Measurements from ENCODE around the gene HOXD8. TPM values are rescaled to one million over a fixed set of nuclear protein-coding genes. Genes with fewer than 3 reads are reported as not detected.

The HOXD8 gene
- total RNA-seq, 1 experiment from 2014 or later = 0.39 TPM

DNA sequence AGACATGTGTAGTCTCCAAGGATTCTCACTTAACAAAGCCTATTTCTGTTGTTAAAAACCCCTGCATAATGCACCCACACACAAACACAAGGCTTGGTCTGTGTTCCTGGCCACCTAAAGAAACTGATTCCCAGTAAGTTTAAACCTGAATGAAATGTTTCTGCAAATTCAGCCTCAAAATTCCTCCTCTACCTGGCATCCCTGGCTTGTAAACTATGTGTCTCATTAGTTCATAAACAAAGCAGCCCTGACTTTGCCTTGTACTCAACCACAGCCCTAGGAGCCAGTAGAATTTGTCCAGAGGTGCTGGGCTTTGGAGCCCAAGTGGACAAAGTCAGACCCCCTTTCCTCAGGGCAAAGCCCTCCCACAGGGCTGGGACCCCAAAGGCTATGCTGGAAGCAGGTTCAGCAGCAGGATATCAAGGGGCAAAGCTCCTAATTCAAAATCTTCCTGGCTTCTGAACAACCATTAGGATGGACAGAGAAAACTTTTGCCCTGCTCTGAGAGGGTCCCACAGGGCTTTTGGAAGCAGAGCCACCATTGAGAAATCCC is 39.6 kb upstream of the HOXD8 start:
- ChIA-PET POLR2A (ENCODE audit: unreplicated experiment) (no interaction called here), CTCF (no interaction called here)
- BruUV-seq (replicated peaks) = no TSS peak
- no peak overlapping the region for H3K27ac ChIP-seq
- DNase-seq = no peak
- no peaks in the 10 kb centered on the region for H3K4me1 ChIP-seq (replicated peaks; ENCODE audit: insufficient read depth)
- H3K4me2 ChIP-seq = no peak overlapping the region
- H2AFZ ChIP-seq = no peak overlapping the region
- H3K9me2 ChIP-seq (ENCODE audit: insufficient read depth) = no peaks in the 10 kb centered on the region
- intact Hi-C loops (cut with micrococcal nuclease; ENCODE audit: unreplicated experiment) = loop anchor here (10.0 kb wide), 1 partner anchor 1625 kb away; no protein-coding TSS in a partner anchor
- peaks cover 85% of the 10 kb centered on the region for H3K27me3 ChIP-seq (ENCODE audit: insufficient read depth, low read depth)
- H3K36me3 ChIP-seq (ENCODE audit: low read depth) = no peaks in the 10 kb centered on the region
- no peak overlapping the region for H3K4me3 ChIP-seq
- no peaks in the 10 kb centered on the region for H3F3A ChIP-seq (ENCODE audit: insufficient read depth, low read depth)
- H4K20me1 ChIP-seq (ENCODE audit: insufficient read depth) = no peaks in the 10 kb centered on the region
- TF ChIP-seq EZH2 (IDR thresholded peaks at IDR 0.05; ENCODE audit: low read depth) = no peak
- TF ChIP-seq, protein P1, sequence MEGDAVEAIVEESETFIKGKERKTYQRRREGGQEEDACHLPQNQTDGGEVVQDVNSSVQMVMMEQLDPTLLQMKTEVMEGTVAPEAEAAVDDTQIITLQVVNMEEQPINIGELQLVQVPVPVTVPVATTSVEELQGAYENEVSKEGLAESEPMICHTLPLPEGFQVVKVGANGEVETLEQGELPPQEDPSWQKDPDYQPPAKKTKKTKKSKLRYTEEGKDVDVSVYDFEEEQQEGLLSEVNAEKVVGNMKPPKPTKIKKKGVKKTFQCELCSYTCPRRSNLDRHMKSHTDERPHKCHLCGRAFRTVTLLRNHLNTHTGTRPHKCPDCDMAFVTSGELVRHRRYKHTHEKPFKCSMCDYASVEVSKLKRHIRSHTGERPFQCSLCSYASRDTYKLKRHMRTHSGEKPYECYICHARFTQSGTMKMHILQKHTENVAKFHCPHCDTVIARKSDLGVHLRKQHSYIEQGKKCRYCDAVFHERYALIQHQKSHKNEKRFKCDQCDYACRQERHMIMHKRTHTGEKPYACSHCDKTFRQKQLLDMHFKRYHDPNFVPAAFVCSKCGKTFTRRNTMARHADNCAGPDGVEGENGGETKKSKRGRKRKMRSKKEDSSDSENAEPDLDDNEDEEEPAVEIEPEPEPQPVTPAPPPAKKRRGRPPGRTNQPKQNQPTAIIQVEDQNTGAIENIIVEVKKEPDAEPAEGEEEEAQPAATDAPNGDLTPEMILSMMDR (conservative IDR thresholded peaks at IDR 0.05) = no peak
- no peaks in the 10 kb centered on the region for H3K9me3 ChIP-seq (ENCODE audit: insufficient read depth, low read depth)
- H3K79me2 ChIP-seq (ENCODE audit: low read depth) = no peaks in the 10 kb centered on the region

DNA sequence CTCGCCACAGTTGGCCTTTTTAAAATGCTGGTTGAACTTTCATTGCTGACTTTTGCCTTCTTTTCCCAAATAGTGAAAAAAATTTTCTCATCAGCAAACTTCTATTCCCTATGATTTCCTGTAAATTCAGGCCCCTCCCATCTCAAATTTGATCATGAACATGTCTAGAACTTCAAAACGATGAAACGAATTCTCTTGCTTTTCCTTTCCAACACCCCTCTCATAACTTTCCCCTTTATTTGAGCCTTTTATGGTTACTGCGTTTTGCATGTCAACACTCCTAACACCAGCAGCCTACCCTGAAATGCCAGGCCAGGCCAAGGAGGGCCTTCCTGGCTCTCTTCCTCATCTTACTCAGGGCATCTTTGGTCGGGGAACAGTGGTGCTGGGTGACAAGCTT is 38.6 kb upstream of the HOXD8 start:
- CTCF ChIA-PET = no interaction called here
- H3K4me2 ChIP-seq = no peak overlapping the region
- H3K9me2 ChIP-seq (ENCODE audit: insufficient read depth) = no peaks in the 10 kb centered on the region
- H3K9me3 ChIP-seq (ENCODE audit: insufficient read depth, low read depth) = no peaks in the 10 kb centered on the region
- no peak overlapping the region for H3K4me3 ChIP-seq
- POLR2A ChIA-PET (ENCODE audit: unreplicated experiment) = no interaction called here
- no peaks in the 10 kb centered on the region for H3K4me1 ChIP-seq (replicated peaks; ENCODE audit: insufficient read depth)
- H4K20me1 ChIP-seq (ENCODE audit: insufficient read depth) = no peaks in the 10 kb centered on the region
- no peak overlapping the region for H2AFZ ChIP-seq
- H3K27ac ChIP-seq = no peak overlapping the region
- H3F3A ChIP-seq (ENCODE audit: insufficient read depth, low read depth) = no peaks in the 10 kb centered on the region
- peaks cover 85% of the 10 kb centered on the region for H3K27me3 ChIP-seq (ENCODE audit: insufficient read depth, low read depth)
- no peaks in the 10 kb centered on the region for H3K79me2 ChIP-seq (ENCODE audit: low read depth)
- no peaks in the 10 kb centered on the region for H3K36me3 ChIP-seq (ENCODE audit: low read depth)
- TF ChIP-seq, protein P1 (conservative IDR thresholded peaks at IDR 0.05) = no peak
- TF ChIP-seq EZH2 (IDR thresholded peaks at IDR 0.05; ENCODE audit: low read depth) = no peak
- intact Hi-C loops (cut with micrococcal nuclease; ENCODE audit: unreplicated experiment) = loop anchor here (10.0 kb wide), 1 partner anchor 1626 kb away; no protein-coding TSS in a partner anchor
- no TSS peak for BruUV-seq (replicated peaks)
- DNase-seq = no peak

DNA sequence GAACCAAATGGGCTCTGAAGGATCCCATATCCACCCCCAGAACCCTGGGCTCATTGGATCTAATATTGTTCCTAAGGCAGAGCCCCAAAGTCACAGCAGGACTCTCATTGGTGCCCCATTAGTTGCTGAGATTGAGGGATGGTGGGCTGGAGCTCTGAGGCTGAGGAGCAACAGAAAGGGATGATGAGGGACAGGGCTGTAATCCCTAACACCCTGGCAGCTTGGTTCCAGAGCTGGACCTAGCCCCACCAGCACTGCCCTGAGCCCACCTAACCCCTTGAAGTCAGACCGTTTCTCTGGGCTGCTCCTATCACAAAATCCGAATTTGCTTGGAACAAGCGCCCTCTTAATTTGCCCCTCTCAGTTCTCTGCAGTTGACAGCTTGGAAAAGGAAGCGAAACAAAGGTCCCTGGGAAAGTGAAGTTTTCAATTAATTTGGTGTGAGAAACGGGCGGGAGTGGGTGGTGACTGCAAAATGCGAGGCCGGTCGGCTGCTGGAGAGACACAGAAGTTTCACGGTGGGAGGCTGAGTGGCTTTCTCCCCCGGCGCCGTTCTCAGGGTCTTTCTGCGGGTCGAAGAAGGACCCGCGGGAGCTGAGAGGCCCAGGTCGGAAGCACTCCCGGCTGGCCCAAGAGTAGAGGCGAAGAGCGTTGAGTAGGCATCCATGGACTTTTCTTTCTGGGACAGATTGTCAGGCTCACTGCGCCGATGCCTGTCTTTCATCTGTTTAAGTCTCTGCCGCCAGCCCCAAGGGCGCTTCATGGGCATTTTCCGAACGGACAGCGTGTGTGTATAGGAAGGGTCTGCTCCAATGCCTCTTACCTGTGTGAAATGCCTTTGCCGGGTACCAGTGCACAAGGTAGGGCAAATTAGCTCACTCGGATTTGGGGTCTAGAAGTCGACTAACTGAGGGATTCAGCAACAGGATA is 37.9 kb upstream of the HOXD8 start:
- Histone ChIP-seq H4K20me1 (ENCODE audit: insufficient read depth) (no peaks in the 10 kb centered on the region), H3K27ac (no peak overlapping the region), H3K79me2 (ENCODE audit: low read depth) (no peaks in the 10 kb centered on the region), H3K27me3 (ENCODE audit: insufficient read depth, low read depth) (peaks cover 84% of the 10 kb centered on the region), H3K9me2 (ENCODE audit: insufficient read depth) (no peaks in the 10 kb centered on the region), H3K4me1 (replicated peaks; ENCODE audit: insufficient read depth) (peaks cover 4% of the 10 kb centered on the region; the same call in 1 of the 2 replicates), H3K4me3 (no peak overlapping the region), H3K36me3 (ENCODE audit: low read depth) (no peaks in the 10 kb centered on the region), H3K4me2 (no peak overlapping the region), H2AFZ (no peak overlapping the region), H3F3A (ENCODE audit: insufficient read depth, low read depth) (no peaks in the 10 kb centered on the region), H3K9me3 (ENCODE audit: insufficient read depth, low read depth) (no peaks in the 10 kb centered on the region)
- ChIA-PET CTCF (no interaction called here), POLR2A (ENCODE audit: unreplicated experiment) (no interaction called here)
- no peak for DNase-seq
- intact Hi-C loops (cut with micrococcal nuclease; ENCODE audit: unreplicated experiment) = loop anchor here (10.0 kb wide), 1 partner anchor 1627 kb away; no protein-coding TSS in a partner anchor
- TF ChIP-seq EZH2 (IDR thresholded peaks at IDR 0.05; ENCODE audit: low read depth) = no peak
- TF ChIP-seq, protein P1 (conservative IDR thresholded peaks at IDR 0.05) = no peak
- no TSS peak for BruUV-seq (replicated peaks)
